Calu3 (cell line): Measurements from ENCODE around the gene MBNL2. TPM values are rescaled to one million over a fixed set of nuclear protein-coding genes. Genes with fewer than 3 reads are reported as not detected.

ENCODE experiments used
- BruUV-seq: library from RNA; stranded (reverse); fragments of 400-500 nt; replicated peaks from 2 replicates; lab custom pipeline; 2021; lab: Mats Ljungman, UMichigan
- CTCF ChIA-PET: fragments of 300-600 bp; sonication (Branson Sonifier 250); formaldehyde crosslinking; loops from one replicate; lab custom pipeline; 2022; ENCODE audit warnings: antibody characterized with exemption; lab: Charles Lee
- DNase-seq: peaks from one replicate; pipeline ENCODE4 v3.0.0; 2022
- H3K27ac Mint-ChIP-seq: one replicate; pipeline ENCODE4 v1.8.0; 2022; ENCODE audit warnings: mixed read lengths; ENCODE audit not compliant: unreplicated experiment
- H3K27me3 Mint-ChIP-seq: one replicate; pipeline ENCODE4 v1.8.0; 2022; ENCODE audit warnings: mixed read lengths; ENCODE audit not compliant: unreplicated experiment
- H3K36me3 Mint-ChIP-seq: one replicate; pipeline ENCODE4 v1.8.0; 2022; ENCODE audit warnings: mild to moderate bottlenecking, moderate library complexity, mixed read lengths; ENCODE audit not compliant: insufficient read depth, unreplicated experiment
- H3K4me1 Mint-ChIP-seq: one replicate; pipeline ENCODE4 v1.8.0; 2022; ENCODE audit warnings: mild to moderate bottlenecking, low read depth, mixed read lengths; ENCODE audit not compliant: unreplicated experiment
- H3K4me3 Mint-ChIP-seq: one replicate; pipeline ENCODE4 v1.8.0; 2022; ENCODE audit warnings: mild to moderate bottlenecking, low read depth, moderate library complexity, mixed read lengths; ENCODE audit not compliant: unreplicated experiment
- H3K9me3 Mint-ChIP-seq: one replicate; pipeline ENCODE4 v1.8.0; 2022; ENCODE audit warnings: low read depth, mixed read lengths; ENCODE audit not compliant: unreplicated experiment
- intact Hi-C: fragments of 100-400 bp; cut with micrococcal nuclease; formaldehyde crosslinking; loops from one replicate; pipeline ENCODE4 v1.10.0; 2022; ENCODE audit not compliant: unreplicated experiment
- total RNA-seq: library from RNA; stranded (reverse); gene quantifications from 2 replicates; pipeline ENCODE4 v1.2.3, GENCODE V29; 2022
- TF ChIP-seq, protein P1 (sequence below): fragments of 200-600 bp; IDR thresholded peaks from one replicate; pipeline ENCODE4 v1.8.0; 2022; ENCODE audit warnings: antibody characterized with exemption; ENCODE audit not compliant: unreplicated experiment

Gene MBNL2
- total RNA-seq, 1 experiment from 2014 or later: 37.1 TPM

DNA sequence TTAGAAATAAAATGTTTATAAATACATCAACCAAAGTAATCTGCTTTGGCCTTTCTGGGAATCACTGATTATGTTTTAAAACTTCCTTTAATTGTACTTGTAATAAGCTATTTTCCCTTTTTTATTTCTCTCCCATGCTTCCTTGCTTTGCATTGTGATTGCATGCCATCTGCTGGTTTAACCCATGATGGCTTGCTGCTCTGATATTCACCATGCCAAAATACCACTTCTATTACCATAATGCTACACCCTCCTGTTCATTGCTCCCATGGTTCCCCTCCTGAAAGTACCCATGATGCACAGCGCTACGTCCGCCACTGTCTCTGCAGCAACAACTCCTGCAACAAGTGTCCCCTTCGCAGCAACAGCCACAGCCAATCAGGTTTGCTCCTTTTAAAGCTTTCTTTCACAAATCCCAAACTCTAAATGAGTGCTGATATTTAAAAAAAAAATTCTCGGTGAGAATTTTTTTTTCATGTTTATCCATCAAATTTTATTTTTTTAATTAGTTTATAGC is 144.1 kb downstream of the MBNL2 start:
- Mint-ChIP-seq H3K4me1 (no peaks in the 10 kb centered on the region), H3K4me3 (no peak overlapping the region), H3K9me3 (no peaks in the 10 kb centered on the region), H3K27me3 (no peaks in the 10 kb centered on the region), H3K36me3 (peaks cover 27% of the 10 kb centered on the region), H3K27ac (no peak overlapping the region)
- BruUV-seq: no TSS peak
- CTCF ChIA-PET: no interaction called here
- DNase-seq: no peak
- TF ChIP-seq, protein P1, sequence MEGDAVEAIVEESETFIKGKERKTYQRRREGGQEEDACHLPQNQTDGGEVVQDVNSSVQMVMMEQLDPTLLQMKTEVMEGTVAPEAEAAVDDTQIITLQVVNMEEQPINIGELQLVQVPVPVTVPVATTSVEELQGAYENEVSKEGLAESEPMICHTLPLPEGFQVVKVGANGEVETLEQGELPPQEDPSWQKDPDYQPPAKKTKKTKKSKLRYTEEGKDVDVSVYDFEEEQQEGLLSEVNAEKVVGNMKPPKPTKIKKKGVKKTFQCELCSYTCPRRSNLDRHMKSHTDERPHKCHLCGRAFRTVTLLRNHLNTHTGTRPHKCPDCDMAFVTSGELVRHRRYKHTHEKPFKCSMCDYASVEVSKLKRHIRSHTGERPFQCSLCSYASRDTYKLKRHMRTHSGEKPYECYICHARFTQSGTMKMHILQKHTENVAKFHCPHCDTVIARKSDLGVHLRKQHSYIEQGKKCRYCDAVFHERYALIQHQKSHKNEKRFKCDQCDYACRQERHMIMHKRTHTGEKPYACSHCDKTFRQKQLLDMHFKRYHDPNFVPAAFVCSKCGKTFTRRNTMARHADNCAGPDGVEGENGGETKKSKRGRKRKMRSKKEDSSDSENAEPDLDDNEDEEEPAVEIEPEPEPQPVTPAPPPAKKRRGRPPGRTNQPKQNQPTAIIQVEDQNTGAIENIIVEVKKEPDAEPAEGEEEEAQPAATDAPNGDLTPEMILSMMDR: no peak
- intact Hi-C loops: no loop called here

DNA sequence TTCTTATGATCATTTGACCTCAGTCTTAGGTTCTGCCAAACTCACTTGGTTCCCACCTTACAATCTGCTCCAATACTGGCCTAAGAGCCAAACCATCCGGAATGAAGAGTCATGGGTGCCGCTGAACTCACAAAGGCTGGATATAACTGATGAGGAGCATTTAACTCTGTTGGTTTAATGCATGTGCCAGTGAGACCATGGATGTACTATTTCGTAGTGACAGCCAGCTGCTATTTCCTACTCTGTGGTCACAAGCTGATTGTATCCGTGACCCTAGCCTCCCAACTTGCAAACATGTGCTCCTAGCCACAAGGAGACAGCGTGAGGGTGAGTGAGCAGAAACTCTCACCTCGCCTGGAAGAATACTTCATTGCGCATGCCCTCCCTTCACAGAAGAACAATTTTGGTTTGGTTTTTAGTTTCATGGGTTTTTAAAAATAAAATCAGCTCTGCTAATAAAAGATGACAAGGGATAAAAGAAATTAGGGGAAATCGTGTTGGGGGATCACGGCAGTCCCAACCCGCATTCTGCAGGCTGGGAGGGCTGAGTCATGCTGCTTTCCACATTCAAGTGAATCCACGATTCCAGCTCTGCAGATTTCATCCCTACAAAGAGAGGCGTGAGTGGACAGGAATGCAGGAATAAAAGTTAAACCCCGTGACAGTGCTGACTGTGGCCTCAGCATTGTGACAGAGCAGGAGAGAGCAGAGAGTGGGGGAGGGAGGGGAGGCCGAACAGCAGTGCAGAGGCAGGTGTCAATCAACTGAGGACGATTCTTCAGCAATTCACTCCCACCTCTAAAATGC is 145.1 kb downstream of the MBNL2 start:
- DNase-seq: no peak
- Mint-ChIP-seq H3K4me3 (no peak overlapping the region), H3K4me1 (no peaks in the 10 kb centered on the region), H3K36me3 (peaks cover 21% of the 10 kb centered on the region), H3K27me3 (no peaks in the 10 kb centered on the region), H3K27ac (no peak overlapping the region), H3K9me3 (no peaks in the 10 kb centered on the region)
- CTCF ChIA-PET: no interaction called here
- no TSS peak for BruUV-seq
- TF ChIP-seq, protein P1: no peak
- intact Hi-C loops: no loop called here

DNA sequence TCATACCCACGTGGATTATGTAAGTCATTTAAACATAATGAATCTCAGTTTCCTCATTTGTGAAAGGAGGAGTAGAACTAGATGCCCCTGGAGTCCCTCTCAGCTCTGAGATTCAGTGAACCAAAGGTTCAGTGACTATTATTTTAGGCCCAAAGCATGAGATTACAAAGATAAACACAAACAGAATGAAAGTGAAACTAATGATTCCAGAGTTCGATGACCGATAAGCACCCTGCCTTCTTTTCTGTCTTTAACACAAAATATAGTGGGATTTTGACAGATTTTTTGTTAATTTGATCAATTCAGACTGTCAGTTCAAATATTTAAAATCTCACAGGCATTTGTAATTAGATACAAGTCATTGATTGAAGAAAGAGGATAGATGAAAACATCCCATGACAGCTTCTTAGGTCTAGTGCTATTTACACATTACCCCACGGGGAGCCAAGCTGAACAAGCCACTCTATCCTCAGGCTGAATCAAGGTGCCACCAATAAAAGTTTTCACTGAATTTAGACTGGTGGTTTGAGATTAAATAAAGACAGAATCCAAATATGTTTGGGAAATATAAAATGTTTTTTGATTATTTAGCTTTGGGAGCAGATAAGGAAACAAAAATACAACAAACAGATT is 147.2 kb downstream of the MBNL2 start:
- CTCF ChIA-PET: interaction anchor here (0.7 kb wide), 1 partner anchor 149 kb away, joined by 5 read pairs; no protein-coding TSS in a partner anchor
- peaks cover 10% of the 10 kb centered on the region for H3K36me3 Mint-ChIP-seq
- DNase-seq: no peak
- no peak overlapping the region for H3K4me3 Mint-ChIP-seq
- TF ChIP-seq, protein P1: no peak
- no TSS peak for BruUV-seq
- no peaks in the 10 kb centered on the region for H3K27me3 Mint-ChIP-seq
- no peaks in the 10 kb centered on the region for H3K9me3 Mint-ChIP-seq
- no peak overlapping the region for H3K27ac Mint-ChIP-seq
- intact Hi-C loops: no loop called here
- no peaks in the 10 kb centered on the region for H3K4me1 Mint-ChIP-seq

DNA sequence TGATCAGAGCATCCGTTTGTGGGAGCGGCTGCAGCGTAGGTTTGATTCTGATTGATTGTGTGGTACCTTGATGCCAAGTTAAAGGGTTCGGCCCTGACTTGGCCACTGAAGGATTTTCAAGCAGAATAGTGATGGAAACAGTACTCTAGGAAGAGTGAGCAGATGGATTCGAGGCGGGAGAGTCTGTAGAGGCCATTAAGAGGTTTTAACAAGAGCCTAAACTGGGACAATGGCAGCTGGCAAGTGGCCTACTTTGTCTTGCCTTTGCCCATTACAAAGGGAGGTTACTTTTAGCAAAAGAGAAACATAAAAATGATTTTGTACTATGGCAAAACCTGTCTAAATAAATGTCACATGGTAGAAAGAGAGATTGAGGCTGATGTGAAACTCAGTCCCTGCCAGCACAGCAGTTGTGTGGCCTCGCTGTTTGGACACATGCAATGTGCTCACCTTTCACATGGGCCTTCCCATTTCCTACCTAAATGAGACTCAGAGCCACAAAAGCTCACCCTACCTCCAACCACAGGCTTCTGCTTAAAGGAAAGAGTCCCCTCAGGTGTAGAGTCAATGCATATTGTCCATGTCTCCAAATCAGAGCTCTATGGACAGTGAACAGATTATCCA is 149.5 kb downstream of the MBNL2 start:
- H3K27me3 Mint-ChIP-seq: no peaks in the 10 kb centered on the region

More for the DNA sequence above, 149.5 kb downstream of the MBNL2 start:
- Mint-ChIP-seq H3K27ac (no peak overlapping the region), H3K4me1 (no peaks in the 10 kb centered on the region), H3K9me3 (no peaks in the 10 kb centered on the region), H3K36me3 (peaks cover 5% of the 10 kb centered on the region), H3K4me3 (no peak overlapping the region)
- intact Hi-C loops: no loop called here
- TF ChIP-seq, protein P1: no peak
- BruUV-seq: no TSS peak
- no peak for DNase-seq
- CTCF ChIA-PET: no interaction called here
